ENCODE measurements around the gene APMAP.
A peak's percentile ranks its signal among the peaks of the same experiment; 100 is the strongest.
"Not testable (repeated sequence)": the region's sequence is repeated elsewhere in the genome, so short reads cannot be mapped to it uniquely, and the experiment has no call there.

Gene APMAP

DNA sequence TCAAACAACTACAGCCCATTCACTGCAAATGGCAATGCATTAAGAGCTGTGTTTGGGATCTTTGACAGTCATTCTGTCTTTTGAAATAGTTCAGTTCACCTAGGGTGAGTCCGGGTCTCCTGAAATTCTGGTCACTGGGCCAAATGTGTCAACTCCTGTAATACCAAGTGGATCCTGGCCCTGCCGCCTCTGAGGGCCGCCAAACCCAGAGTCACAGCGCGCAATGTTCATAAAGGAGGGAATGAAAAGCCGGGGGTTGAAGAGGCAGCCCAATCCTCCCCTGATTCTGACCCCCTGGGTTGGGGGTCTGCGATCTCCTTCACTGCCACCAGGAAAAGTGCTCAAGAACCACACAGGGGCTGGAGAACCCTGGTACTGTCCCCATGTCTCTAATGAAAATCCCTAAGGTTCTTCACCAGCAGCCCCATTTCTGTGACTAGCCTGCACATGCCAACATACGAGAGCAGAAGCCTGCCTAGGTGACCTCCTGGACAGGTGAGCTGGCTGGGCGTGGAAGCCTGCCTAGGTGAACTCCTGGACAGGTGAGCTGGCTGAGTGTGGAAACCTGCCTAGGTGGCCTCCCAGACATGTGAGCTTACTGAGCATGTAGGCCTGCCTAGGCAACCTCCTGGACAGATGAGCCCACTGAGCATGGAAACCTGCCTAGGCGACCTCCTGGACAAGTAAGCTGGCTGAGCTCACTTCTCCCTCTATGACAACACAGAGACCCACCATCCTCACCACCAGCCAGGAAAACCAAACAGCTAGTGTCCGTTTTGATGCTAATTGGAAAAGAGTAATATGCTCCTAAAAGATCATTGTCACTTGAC is 16.1 kb upstream of the APMAP start:
- no peak for DNase-seq (ENCODE audit: low read depth in 2 of 3, low spot score in 2 of 3)

DNA sequence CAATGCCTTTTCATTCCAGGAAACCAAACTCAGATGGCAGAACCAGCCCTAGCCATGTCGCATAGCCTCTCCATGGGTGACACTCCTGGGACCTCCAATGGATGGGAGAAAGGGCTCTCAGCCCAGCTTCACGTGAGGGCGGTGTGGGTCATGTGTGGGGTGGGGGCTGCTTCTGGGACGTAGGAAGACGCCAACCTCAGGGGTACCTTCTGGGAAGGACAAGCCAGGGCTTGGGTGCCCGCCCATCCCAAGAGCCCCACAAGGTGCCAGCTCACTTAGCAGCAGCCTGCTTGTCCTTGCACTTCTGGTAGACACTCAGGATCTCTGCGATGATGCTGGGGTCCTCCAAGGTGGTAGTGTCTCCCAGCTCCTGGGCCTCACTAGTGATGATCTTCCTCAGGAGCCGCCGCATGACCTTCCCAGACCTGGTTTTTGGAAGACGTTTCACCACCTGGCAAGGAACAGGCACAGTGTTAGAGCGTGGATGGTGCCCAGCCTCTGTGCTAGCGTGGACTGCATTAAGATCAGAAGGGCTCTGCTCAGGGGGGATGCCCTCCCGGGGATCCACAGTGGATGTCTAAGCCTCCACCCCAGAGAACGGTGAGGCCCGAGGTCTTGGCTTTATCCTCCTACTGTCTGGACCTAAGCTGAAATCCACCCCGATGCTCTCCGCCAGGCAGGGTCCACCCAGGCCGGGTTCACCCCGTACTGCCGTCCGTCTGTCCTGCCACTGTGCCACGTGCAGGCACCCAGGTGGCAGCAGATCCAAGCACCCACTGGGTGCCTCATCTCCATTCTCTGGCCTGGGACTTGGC is 15.1 kb upstream of the APMAP start:
- no peak for DNase-seq (ENCODE audit: low read depth in 2 of 3, low spot score in 2 of 3)

DNA sequence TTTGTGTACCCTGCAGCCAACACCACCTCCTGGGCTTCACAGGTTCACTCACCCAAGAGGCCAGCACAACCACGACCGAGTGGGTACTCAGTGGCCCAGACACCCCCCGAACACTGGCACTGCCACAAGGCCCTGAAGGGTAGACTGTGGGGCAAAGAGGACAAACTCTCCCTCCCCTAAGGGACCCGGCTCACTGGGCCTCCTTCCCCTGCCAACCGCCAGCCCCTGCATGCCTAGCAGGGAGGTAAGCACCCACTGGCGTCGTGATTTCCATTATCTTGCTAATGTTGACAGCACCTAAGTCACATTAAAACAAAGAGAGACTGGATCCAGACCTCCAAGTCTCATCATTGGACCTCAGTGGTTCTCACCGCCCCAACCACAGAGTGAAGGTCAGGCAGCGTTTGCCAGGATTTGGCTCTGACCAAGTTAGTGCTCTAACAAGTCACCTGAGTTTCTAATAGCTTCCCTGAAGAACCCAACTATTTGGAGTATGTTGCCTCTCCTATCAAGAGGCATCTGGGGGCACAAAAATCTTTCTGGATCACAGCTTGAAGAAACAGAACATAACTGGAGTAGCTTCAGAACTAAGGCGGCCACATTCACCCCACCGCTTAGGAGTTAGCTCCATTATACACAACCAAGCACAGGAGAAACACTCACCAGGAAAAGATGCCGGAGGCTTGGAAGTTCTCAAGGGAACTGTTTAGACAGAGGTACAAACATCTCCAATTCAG is 14.0 kb upstream of the APMAP start:
- no peak for DNase-seq (ENCODE audit: low read depth in 2 of 3, low spot score in 2 of 3)

DNA sequence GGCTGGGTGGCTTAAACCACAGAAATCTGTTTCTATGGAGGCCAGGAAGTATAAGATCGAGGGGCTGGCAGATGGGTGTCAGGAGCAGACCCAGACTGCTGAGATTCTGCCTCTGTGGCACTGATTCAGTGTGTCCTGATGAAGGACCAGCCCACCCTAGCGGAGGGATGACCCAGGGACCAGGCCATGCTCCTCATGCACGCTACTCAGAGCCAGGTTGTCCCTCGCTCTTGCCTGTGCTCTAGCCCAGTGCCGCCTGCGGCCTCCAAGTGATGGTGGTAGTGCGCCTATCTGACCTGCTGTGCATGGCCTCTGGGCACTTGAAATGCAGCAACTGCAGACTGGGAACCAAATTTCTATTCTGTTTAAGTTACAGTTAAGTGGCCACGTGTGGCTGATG is 13.1 kb upstream of the APMAP start:
- DNase-seq (ENCODE audit: low read depth in 2 of 3, low spot score in 2 of 3), result no peak

DNA sequence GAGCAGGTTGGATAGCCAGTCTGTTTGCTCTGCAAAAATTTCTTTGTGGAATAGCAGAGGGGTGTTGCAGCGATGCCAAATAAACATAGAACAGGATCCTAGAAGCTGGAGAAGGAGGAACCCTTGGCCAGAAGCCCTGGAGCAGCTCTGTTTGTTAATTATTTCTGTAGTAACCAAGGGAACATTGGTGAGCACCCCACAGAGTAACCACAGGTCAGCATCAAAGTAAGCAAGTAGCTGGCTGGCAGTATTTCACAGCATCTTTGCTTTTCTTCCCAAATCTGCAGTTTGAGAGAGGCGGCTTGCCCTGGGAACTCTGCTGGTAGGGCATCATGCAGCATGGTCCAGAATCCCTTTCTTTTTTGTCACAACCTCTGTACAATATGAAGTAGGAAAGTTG is 12.7 kb upstream of the APMAP start:
- no peak for DNase-seq (ENCODE audit: low read depth in 2 of 3, low spot score in 2 of 3)

DNA sequence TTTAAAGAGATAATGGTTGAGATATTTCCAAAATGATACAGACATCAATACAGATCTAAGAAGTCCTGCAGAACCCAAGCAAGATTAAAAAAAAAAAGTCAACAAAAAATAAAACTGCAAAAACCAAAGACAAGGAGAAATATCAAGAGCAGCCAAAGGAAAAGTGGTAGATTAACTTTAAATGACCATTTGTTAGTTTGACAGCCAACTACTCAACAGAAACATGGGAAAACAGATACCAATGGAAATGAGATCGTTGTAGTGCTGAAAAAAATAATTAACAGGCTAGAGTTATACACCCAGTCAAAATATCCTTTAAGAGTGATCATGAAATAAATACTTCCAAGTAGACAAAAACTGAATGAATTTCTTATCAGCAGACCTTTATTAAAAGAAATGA is 10.5 kb upstream of the APMAP start:
- DNase-seq (ENCODE audit: low read depth in 2 of 3, low spot score in 2 of 3), result no peak

DNA sequence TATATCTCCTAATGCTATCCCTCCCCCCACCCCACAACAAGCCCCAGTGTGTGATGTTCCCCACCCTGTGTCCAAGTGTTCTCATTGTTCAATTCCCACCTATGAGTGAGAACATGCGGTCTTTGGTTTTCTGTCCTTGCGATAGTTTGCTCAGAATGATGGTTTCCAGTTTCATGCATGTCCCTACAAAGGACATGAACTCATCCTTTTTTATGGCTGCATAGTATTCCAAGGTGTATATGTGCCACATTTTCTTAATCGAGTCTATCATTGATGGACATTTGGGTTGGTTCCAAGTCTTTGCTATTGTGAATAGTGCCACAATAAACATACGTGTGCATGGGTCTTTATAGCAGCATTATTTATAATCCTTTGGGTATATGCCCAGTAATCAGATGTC is 8.8 kb upstream of the APMAP start:
- DNase-seq (ENCODE audit: low read depth in 2 of 3, low spot score in 2 of 3), result not testable (repeated sequence)

DNA sequence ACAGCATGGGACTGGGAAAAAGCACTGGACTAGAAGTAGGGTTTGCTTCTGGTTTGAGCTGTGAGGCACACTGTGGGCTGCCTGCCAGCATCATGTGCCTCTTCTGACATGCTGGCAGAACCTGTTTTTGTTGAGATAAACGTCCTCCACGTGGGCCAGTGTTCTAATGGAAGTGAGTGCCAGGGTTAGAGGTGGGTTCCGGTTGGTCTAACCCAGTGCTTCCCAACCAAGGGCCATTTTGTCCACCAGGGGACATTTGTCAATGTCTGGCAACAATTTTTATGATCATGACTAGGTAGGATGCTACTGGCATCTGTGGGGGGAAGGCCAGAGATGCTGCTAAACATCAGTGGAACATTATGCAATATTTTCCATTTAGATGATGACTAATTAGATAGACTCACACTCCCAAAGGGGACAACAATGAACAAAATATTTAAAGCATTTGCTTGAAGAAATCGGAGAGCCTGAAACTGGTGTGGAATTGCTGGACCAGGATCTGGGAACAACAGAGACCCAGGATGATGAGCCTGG is 7.8 kb upstream of the APMAP start:
- DNase-seq (ENCODE audit: low read depth in 2 of 3, low spot score in 2 of 3), result no peak

DNA sequence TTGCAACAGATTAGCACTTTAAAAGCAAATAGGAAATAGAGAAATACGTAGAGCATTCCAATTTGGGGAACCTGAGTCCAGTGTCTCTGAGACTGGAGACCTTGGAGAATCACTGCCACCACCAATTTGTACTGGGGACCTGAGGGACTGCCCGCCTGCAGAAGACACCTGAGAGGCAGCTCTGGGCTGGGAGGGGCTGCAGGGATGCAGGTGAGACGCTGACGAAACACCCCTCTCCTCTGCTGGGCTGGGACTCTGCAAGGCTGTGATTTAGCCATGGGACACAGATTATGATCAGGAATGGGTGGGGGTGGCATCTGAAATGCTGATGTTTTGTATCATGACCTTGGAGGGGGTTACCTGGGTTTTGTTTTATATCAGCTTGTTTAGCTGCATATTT is 7.0 kb upstream of the APMAP start:
- DNase-seq (ENCODE audit: low read depth in 2 of 3, low spot score in 2 of 3), result no peak

DNA sequence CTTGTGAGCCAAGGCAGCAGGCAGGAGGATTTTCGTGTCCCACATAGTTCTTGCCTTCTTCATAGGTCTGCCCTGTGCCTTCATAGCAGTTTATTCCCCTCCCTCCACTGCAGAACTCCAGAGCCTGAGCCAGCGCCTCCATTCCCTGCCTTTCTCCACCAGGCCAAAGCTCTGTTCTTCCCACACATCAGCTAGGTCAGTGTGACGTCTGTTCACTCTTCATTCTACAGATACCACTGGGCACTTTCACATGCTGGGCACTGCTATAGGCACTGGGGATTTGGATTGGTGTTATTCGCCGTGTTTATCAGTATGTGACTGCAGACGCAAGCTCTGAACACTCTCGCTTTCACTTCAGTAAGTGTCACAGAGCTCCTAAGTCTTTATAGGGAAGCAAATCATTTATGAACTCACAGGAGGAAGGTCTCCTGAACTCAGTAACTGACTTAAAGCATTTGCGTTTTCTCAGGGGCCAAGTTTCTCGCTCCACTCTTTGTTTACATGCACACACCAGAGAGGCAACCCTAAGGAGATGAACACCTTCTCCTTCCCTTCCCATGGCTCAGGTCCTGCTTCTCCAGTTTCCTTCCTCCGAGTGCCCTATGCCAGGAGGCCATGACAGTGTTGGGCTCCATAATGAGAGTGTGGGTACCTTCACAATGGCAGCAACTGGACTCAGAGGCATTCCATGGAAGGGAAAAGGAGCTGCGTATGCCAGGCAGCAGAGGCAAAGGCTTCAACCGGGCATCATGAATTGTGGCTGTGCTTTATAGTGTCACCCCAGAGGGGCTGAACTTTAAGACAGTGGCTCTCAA is 6.3 kb upstream of the APMAP start:
- DNase-seq (ENCODE audit: low read depth in 2 of 3, low spot score in 2 of 3), result no peak

DNA sequence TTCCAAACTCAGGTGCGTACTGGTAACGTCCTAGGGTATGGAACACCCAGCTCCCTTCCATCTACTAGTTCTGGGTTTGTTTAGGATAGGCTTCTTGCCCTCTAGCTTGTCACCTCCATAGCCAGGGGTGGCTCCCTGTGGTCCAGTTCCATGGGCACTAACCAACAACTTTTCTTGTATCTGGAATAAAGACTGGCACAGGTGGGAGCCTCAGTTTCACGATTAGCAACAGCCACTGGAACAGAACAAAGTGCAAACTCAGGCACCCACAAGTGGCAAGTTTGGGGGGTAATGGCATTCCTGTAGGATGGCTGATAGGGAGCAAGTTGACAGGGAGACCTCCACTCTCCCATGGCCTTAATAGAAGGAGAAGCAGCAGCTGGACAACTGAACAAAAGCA is 5.6 kb upstream of the APMAP start:
- DNase-seq (ENCODE audit: low read depth in 2 of 3, low spot score in 2 of 3), result no peak

DNA sequence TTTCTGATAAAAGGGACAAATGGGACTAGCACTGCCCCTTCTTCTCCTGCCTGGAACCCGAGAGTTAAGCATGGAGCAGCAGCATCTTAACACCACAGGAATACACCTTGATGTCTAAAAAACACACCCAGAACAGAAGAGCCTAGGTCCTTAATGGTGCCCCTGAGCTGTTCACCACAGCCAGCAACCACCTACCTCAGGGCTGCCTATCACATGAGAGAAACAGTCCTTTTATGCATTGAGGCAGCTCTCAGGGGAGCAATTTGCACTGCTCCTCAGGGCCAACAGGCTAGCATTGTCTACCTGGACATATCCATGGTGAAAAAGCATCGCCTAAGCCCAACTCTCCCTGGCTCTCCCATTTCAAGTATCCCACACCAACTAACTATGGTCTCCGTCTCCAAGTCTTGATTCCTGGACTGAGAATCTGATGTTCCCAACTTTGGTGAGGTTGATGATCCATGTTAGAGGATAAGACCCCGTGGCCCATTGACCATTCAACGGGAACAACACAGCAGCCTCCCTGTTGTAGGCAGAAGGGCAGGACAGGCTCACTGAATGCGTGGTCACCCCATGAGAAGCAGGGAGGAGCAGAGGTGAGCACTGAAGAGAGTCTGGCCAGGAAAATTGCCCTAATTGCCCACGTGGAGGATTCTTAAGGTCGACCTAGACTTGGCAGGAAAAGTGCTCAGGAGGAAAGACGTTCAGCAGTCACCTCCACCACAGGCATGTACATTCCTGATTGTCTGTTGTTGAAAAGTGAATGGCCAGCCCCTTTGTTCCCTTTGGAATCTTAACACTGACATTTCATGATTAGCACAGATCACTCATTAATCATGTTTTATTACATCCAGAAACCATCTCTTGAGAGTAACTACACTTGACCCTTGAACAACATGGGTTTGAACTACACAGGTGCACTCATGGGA is 4.2 kb upstream of the APMAP start:
- no peak for DNase-seq (ENCODE audit: low read depth in 2 of 3, low spot score in 2 of 3)

DNA sequence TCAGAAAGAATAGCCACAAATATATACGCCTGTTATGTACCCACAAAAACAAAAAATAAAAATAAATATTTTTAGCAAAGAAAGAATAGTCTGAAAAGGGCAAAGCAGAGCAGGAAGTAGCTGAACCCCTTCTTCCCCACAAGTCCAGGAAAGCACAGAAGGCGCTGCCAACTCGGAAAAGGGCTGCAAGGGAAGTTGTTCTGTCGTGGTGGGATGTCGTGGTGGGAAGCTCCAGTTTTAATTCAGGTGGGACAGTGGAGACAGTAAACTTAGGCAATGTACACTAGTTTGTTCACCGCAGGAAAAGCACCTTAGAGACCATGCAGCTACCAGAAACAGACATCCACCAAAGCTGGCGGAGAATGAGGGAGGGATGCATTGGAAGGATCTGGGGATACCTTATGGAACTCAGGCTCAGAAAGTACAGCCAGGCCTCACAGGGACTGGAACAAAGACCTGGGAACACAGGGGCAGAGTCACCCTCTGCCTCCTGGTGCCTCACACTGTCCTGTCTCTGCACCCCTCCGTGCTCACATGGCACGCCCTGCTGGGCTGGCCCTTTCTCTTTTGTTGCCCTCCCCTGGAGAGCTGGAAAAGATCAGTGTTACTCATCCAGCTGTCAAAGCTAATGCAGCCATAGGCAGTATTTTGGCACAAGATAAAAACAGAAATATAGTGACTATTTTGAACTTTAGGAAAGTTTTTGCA is 3.3 kb upstream of the APMAP start:
- no peak for DNase-seq (ENCODE audit: low read depth in 2 of 3, low spot score in 2 of 3)

DNA sequence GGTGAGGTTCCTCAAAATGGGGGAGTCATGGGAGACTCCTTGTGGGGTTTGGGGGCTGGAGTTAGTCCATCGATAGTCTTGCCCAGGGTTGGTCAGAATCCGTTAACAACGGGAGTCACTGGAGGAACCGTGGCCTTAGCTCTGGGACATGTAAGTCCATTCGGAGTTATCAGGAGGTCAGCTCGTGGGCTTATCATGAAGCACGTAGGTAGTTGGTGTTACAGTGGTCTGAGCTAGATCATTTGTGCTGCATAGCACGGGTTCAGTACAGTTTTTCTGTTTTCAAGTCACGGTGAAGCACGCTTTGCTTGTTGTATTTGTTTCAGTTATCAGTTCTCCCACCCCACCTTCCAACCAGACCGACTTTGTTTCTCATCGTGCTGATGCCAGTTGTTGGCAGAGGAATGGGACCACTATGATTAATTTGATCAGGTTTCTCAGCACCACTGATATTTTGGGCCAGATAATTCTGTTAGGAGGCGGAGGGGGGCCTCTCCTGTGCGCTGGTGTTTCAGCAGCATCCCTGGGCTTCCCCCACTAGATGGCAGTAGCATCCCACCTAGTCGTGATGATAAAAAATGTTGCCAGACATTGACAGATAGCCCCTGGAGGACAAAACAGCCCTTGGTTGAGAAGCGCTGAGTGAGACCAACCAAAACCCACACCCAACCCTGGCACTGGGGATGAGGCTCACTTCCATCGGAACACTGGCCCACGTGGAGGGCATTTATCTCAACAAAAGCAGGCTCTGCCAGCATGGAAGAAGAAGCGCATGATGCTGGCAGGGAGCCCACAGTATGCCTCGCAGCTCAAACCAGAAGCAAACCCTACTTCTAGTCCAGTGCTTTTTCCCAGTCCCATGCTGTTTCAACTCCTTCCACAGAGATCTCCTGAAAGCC is 2.2 kb upstream of the APMAP start:
- DNase-seq (ENCODE audit: low read depth in 2 of 3, low spot score in 2 of 3), result peak; percentile 42 to 71 (median 62)

DNA sequence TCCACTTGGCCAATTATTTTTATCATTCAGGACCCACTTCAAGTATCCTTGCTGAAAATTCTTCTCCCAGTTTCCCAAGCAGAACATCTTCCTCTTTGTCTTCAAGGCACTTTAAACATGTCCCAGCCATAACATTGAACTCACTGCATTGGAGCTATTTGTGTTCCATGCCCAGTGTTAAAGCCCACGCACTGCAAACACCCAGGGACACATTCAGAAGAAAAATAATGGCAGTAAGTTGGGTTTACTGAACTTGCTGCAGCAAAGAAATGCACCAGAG is 1.6 kb upstream of the APMAP start:
- no peak for DNase-seq (ENCODE audit: low read depth in 2 of 3, low spot score in 2 of 3)

DNA sequence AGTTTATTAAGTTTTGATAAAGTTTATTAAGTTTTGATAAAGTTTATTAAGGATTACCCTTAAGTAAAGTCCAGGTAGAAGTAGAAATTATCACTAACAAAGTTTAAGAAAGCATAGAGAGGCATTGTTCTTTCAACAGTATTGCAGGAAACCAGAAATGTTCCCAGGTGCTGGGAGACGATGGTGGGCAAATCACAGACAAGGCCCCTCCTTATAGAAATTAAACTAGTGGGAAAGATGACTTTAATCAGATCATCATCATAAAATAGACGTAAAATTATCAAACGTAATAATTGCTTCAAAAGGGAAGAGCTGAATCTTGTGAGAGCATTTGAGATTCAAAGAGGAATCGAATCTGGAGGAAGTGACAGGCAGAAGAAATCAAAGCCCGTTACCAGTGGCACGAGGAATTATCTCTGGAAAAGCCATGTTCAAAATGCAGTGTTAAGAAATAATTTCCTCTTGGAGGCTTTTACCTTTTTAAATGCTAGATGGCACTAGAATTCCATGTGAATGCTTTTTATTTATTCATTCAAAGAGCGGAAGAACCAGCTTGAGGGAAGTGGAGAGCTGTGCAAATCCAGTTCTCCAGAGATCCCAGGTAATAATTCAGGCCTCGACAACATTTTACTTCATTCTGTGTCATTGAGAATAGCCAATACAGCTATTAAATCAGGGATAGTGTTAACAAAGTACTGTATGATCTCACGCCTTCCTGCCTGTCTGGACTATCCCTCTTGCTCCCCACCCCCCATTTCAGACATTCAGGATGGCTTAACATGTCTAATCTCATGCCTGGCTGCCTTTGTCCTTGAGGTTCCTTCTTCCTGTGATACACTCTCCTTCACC is 1.0 kb upstream of the APMAP start:
- no peak for DNase-seq (ENCODE audit: low read depth in 2 of 3, low spot score in 2 of 3)

DNA sequence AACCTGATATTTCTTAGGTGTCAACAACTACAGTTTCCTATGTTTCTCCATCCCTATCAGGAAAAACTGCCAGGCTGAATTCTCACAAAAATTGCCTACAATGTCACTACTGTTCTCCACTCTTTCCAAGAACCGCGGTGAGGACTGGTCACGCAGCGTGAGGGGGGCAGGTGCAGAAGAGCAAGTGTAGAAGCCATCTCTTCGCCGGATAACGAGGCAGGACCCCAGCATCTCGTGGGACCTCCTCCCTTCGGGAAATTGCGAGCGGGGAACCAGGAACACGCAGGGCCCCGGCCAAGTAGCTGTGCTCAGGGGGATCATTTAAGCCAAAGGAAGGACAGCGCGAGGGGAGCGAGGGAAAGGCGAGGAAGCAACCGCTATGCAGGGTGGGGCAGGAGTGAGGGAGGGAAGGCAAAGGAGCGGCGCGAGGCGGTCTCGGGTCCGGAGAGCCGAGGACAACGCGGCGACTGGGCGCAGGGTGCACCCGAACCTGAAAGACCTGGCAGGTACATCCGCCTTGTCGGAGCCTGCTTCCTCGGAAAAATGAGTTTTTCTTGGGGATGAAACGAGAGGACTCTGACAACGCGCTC is 559 bp downstream of the APMAP start:
- DNase-seq (ENCODE audit: low read depth in 2 of 3, low spot score in 2 of 3), result peak in 1 of 3 experiments; percentile 12

All from activated CD8-positive, alpha-beta memory T cell treated with anti-CD3 and anti-CD28 coated beads for 48 hours (primary cell).